H9 (cell line): Measurements from ENCODE around the gene SDK1. TPM values are rescaled to one million over a fixed set of nuclear protein-coding genes. Genes with fewer than 3 reads are reported as not detected.

Experiments used
- DNase-seq: peaks from one replicate; pipeline ENCODE4 v3.0.0-alpha.2; 2017
- H2AFZ ChIP-seq: one replicate; pipeline ENCODE4 v1.6.1; 2013; ENCODE audit warnings: mild to moderate bottlenecking, low read length, control low read depth, moderate library complexity
- H2AK5ac ChIP-seq: 2 replicates; pipeline ENCODE4 v1.6.1; 2013; ENCODE audit warnings: low read length, control low read depth, mixed read lengths; ENCODE audit not compliant: insufficient read length
- H2BK120ac ChIP-seq: one replicate; pipeline ENCODE4 v1.6.1; 2013; ENCODE audit warnings: low read depth, mild to moderate bottlenecking, low read length, control low read depth, inconsistent platforms; ENCODE audit not compliant: poor library complexity, severe bottlenecking
- H2BK12ac ChIP-seq: 2 replicates; pipeline ENCODE4 v1.6.1; 2013; ENCODE audit warnings: low read length, control low read depth, mixed read lengths, low read depth; ENCODE audit not compliant: insufficient read length
- H2BK15ac ChIP-seq: 2 replicates; pipeline ENCODE4 v1.6.1; 2013; ENCODE audit warnings: low read depth, low read length, control low read depth
- H2BK20ac ChIP-seq: one replicate; pipeline ENCODE4 v1.6.1; 2013; ENCODE audit warnings: low read depth, mild to moderate bottlenecking, low read length, control low read depth, inconsistent platforms; ENCODE audit not compliant: poor library complexity, severe bottlenecking
- H2BK5ac ChIP-seq: 2 replicates; pipeline ENCODE4 v1.6.1; 2013; ENCODE audit warnings: low read length, control low read depth, mixed read lengths; ENCODE audit not compliant: insufficient read length
- H3K14ac ChIP-seq: 2 replicates; pipeline ENCODE4 v1.6.1; 2013; ENCODE audit warnings: low read length, control low read depth; ENCODE audit not compliant: insufficient read depth
- H3K18ac ChIP-seq: 2 replicates; pipeline ENCODE4 v1.6.1; 2013; ENCODE audit warnings: low read depth, mild to moderate bottlenecking, mixed read lengths, low read length, control low read depth; ENCODE audit not compliant: insufficient read length
- H3K23ac ChIP-seq: 2 replicates; pipeline ENCODE4 v1.6.1; 2013; ENCODE audit warnings: low read length, control low read depth, mixed read lengths, low read depth; ENCODE audit not compliant: insufficient read length
- H3K23me2 ChIP-seq: 2 replicates; pipeline ENCODE4 v1.6.1; 2013; ENCODE audit warnings: low read depth, mild to moderate bottlenecking, mixed read lengths, low read length, control low read depth; ENCODE audit not compliant: insufficient read length, poor library complexity, severe bottlenecking
- H3K27ac ChIP-seq: 2 replicates; pipeline ENCODE4 v1.5.1; 2013; ENCODE audit warnings: low read length, control low read depth, mixed read lengths, low read depth; ENCODE audit not compliant: insufficient read length
- H3K27me3 ChIP-seq: 2 replicates; pipeline ENCODE4 v1.6.1; 2013; ENCODE audit warnings: low read length, control low read depth, inconsistent platforms; ENCODE audit not compliant: insufficient read depth
- H3K4ac ChIP-seq: 2 replicates; pipeline ENCODE4 v1.6.1; 2013; ENCODE audit warnings: low read depth, mild to moderate bottlenecking, control low read depth, inconsistent platforms, low read length, moderate library complexity
- H3K4me1 ChIP-seq: 2 replicates; pipeline ENCODE4 v1.6.1; 2013; ENCODE audit warnings: low read length, control low read depth, inconsistent platforms; ENCODE audit not compliant: insufficient read depth
- H3K4me2 ChIP-seq: 2 replicates; pipeline ENCODE4 v1.6.1; 2013; ENCODE audit warnings: low read length, control low read depth, mixed read lengths; ENCODE audit not compliant: insufficient read length, insufficient read depth
- H3K56ac ChIP-seq: 2 replicates; pipeline ENCODE4 v1.6.1; 2013; ENCODE audit warnings: low read depth, mild to moderate bottlenecking, mixed read lengths, low read length, control low read depth; ENCODE audit not compliant: insufficient read length
- H3K79me1 ChIP-seq: 2 replicates; pipeline ENCODE4 v1.6.1; 2013; ENCODE audit warnings: low read depth, mild to moderate bottlenecking, moderate library complexity, low read length, control low read depth, inconsistent platforms; ENCODE audit not compliant: insufficient read depth, poor library complexity, severe bottlenecking
- H3K79me2 ChIP-seq: 2 replicates; pipeline ENCODE4 v1.6.1; 2013; ENCODE audit warnings: low read length, control low read depth, inconsistent platforms; ENCODE audit not compliant: insufficient read depth
- H3K9ac ChIP-seq: 2 replicates; pipeline ENCODE4 v1.6.1; 2013; ENCODE audit warnings: low read length, control low read depth, mixed read lengths; ENCODE audit not compliant: insufficient read length; ENCODE audit errors: extremely low read depth
- H3K9me3 ChIP-seq: one replicate; pipeline ENCODE4 v1.6.1; 2013; ENCODE audit warnings: low read depth, low read length, inconsistent platforms; ENCODE audit not compliant: control insufficient read depth
- H3T11ph ChIP-seq: one replicate; pipeline ENCODE4 v1.6.1; 2013; ENCODE audit warnings: mild to moderate bottlenecking, low read length, control low read depth, inconsistent platforms
- H4K20me1 ChIP-seq: one replicate; pipeline ENCODE4 v1.6.1; 2013; ENCODE audit not compliant: control insufficient read depth, insufficient read length, insufficient read depth
- H4K5ac ChIP-seq: 2 replicates; pipeline ENCODE4 v1.6.1; 2013; ENCODE audit warnings: low read depth, mild to moderate bottlenecking, mixed read lengths, low read length, control low read depth; ENCODE audit not compliant: insufficient read length
- H4K8ac ChIP-seq: replicated peaks from 2 replicates; pipeline ENCODE4 v1.6.1; 2013; ENCODE audit warnings: low read length, control low read depth, mixed read lengths, low read depth; ENCODE audit not compliant: insufficient read length
- H4K91ac ChIP-seq: 2 replicates; pipeline ENCODE4 v1.6.1; 2013; ENCODE audit warnings: low read depth, mild to moderate bottlenecking, moderate library complexity, mixed read lengths, low read length, control low read depth; ENCODE audit not compliant: insufficient read length
- H3K27ac Mint-ChIP-seq, 3 experiments: 2 replicates in 2 of 3; 3 replicates in 1 of 3; pipeline ENCODE4 v1.8.0; 2020 to 2021; ENCODE audit warnings: mixed read lengths in 3 of 3, mild to moderate bottlenecking in 1 of 3, moderate library complexity in 1 of 3
- H3K27me3 Mint-ChIP-seq: 2 replicates; pipeline ENCODE4 v1.8.0; 2021; ENCODE audit warnings: low read depth, mild to moderate bottlenecking, moderate library complexity, mixed read lengths
- H3K36me3 Mint-ChIP-seq, 3 experiments: 2 replicates in 2 of 3; 3 replicates in 1 of 3; pipeline ENCODE4 v1.8.0; 2020 to 2021; ENCODE audit warnings: low read depth in 3 of 3, mixed read lengths in 3 of 3; ENCODE audit not compliant: insufficient read depth in 1 of 3
- H3K4me1 Mint-ChIP-seq, 2 experiments: 2 replicates each; pipeline ENCODE4 v1.8.0; 2020; ENCODE audit warnings: mixed read lengths in 2 of 2
- H3K4me3 Mint-ChIP-seq, 2 experiments: 2 replicates in 1 of 2; 3 replicates in 1 of 2; pipeline ENCODE4 v1.8.0; 2020 to 2021; ENCODE audit warnings: mild to moderate bottlenecking in 2 of 2, mixed read lengths in 2 of 2, moderate library complexity in 1 of 2
- H3K9me3 Mint-ChIP-seq, 2 experiments: 2 replicates in 1 of 2; 3 replicates in 1 of 2; pipeline ENCODE4 v1.8.0; 2020; ENCODE audit warnings: mild to moderate bottlenecking in 2 of 2, mixed read lengths in 2 of 2, moderate library complexity in 1 of 2
- CTCF ChIP-seq: fragments of 200-600 bp; sonication (generic); conservative IDR thresholded peaks from 3 replicates; pipeline ENCODE4 v1.8.0; 2021; ENCODE audit warnings: antibody characterized with exemption, mild to moderate bottlenecking
- WGBS: extraction: QIAGEN DNeasy Blood & Tissue Kit; methylation state at CpG from one replicate; pipeline ENCODE4 v1.1.7; 2013; ENCODE audit warnings: missing lambda C conversion rate, low lambda C conversion rate, mixed read lengths; ENCODE audit not compliant: insufficient read length; ENCODE audit errors: extremely low coverage; 5-methylcytosine and 5-hydroxymethylcytosine counted together
- total RNA-seq: library from RNA; stranded (reverse); gene quantifications from 2 replicates; pipeline ENCODE4 v1.2.1, GENCODE V29; 2021

SDK1 gene
- total RNA-seq, 1 experiment from 2014 or later: 8.7 TPM

- no peak for DNase-seq
- Histone ChIP-seq H3K4me1 (no peaks in the 10 kb centered on the region), H3K4ac (no peak overlapping the region), H3K27me3 (no peaks in the 10 kb centered on the region), H3K9ac (no peak overlapping the region), H4K8ac (no peak overlapping the region), H2BK12ac (no peak overlapping the region), H2AFZ (no peak overlapping the region), H2BK5ac (no peak overlapping the region), H3K79me2 (no peaks in the 10 kb centered on the region), H3K9me3 (no peaks in the 10 kb centered on the region), H3K56ac (no peak overlapping the region), H4K91ac (no peak overlapping the region), H3K4me2 (no peak overlapping the region), H2BK15ac (no peak overlapping the region), H3K18ac (no peak overlapping the region), H4K5ac (no peak overlapping the region), H2AK5ac (no peak overlapping the region), H3K23me2 (no peaks in the 10 kb centered on the region), H3T11ph (no peak overlapping the region), H2BK120ac (no peak overlapping the region), H3K79me1 (no peaks in the 10 kb centered on the region), H3K27ac (no peak overlapping the region), H4K20me1 (no peaks in the 10 kb centered on the region), H3K23ac (no peak overlapping the region), H3K14ac (0 out of 2 replicates have a peak overlapping the region, but pooled peaks have one; percentile 20), H2BK20ac (no peak overlapping the region)
- no peak for TF ChIP-seq CTCF
- Mint-ChIP-seq H3K4me1 (peaks cover 0 to under 1% of the 10 kb centered on the region in 2 experiments; a peak in 1 of 4 replicates), H3K27me3 (peaks cover 2% of the 10 kb centered on the region; the same call in 1 of the 2 replicates), H3K27ac (0 out of 7 replicates have a peak overlapping the region, but pooled peaks of 1 of the 3 experiments have one; percentile 64), H3K4me3 (no peak overlapping the region; a peak in 1 of 5 replicates), H3K36me3 (no peaks in the 10 kb centered on the region), H3K9me3 (no peaks in the 10 kb centered on the region)
- no CpG with 5 or more reads among the region's 26 CpGs for WGBS
Measured at GRCh38 chr7:4233621-4234497, 932.8 kb downstream of the SDK1 start.
